ENCODE data around the gene ATG2A.

Gene ATG2A

GRCh38 chr11:64923944-64924909, 7.2 kb upstream of the ATG2A start, which contains the start of gene PPP2R5B:
Gene PPP2R5B, plus strand, starts transcription at chr11:64924689. Its CDS starts 1,046 bp downstream, at chr11:64925735.
- peak; percentile 99 for DNase-seq (ENCODE audit: low spot score)

GRCh38 chr11:64923151-64923661, 6.2 kb upstream of the ATG2A start:
- DNase-seq (ENCODE audit: low spot score) = no peak

- DNase-seq (ENCODE audit: low spot score) = no peak
These were observed 4.4 kb upstream of the ATG2A start for GRCh38 chr11:64921384-64921783.

- DNase-seq (ENCODE audit: low spot score) = no peak
These were observed 3.1 kb upstream of the ATG2A start for GRCh38 chr11:64920124-64920523.

- DNase-seq (ENCODE audit: low spot score) = no peak
These were observed 2.6 kb upstream of the ATG2A start for GRCh38 chr11:64919627-64920026.

GRCh38 chr11:64918017-64918416, 1.0 kb upstream of the ATG2A start:
- DNase-seq (ENCODE audit: low spot score) = peak; percentile 45

- no peak for DNase-seq (ENCODE audit: low spot score)
These were observed 620 bp upstream of the ATG2A start for GRCh38 chr11:64917663-64917995.

- peak; percentile 22 for DNase-seq (ENCODE audit: low spot score)
These were observed 802 bp downstream of the ATG2A start for GRCh38 chr11:64916040-64916774.

GRCh38 chr11:64915376-64915887, 1.6 kb downstream of the ATG2A start:
- no peak for DNase-seq (ENCODE audit: low spot score)

GRCh38 chr11:64914123-64914522, 2.9 kb downstream of the ATG2A start:
- DNase-seq (ENCODE audit: low spot score) = no peak

- DNase-seq (ENCODE audit: low spot score) = no peak
These were observed 3.8 kb downstream of the ATG2A start for GRCh38 chr11:64913171-64913727.

- no peak for DNase-seq (ENCODE audit: low spot score)
These were observed 5.3 kb downstream of the ATG2A start for GRCh38 chr11:64911689-64912088.

GRCh38 chr11:64911142-64911541, 5.9 kb downstream of the ATG2A start:
- DNase-seq (ENCODE audit: low spot score) = no peak

GRCh38 chr11:64910451-64911093, 6.4 kb downstream of the ATG2A start:
- DNase-seq (ENCODE audit: low spot score) = no peak

GRCh38 chr11:64909653-64910343, 7.2 kb downstream of the ATG2A start:
- DNase-seq (ENCODE audit: low spot score) = no peak

- DNase-seq (ENCODE audit: low spot score) = no peak
These were observed 8.2 kb downstream of the ATG2A start for GRCh38 chr11:64908766-64909165.

GRCh38 chr11:64906314-64906635, 10.7 kb downstream of the ATG2A start:
- no peak for DNase-seq (ENCODE audit: low spot score)

GRCh38 chr11:64905516-64906313, 11.3 kb downstream of the ATG2A start:
- no peak for DNase-seq (ENCODE audit: low spot score)

- no peak for DNase-seq (ENCODE audit: low spot score)
These were observed 13.6 kb downstream of the ATG2A start for GRCh38 chr11:64903291-64903833.

Data from pons (tissue), 1 donor.